GM18517 (cell line): Measurements from ENCODE around the gene SLU7.
"Not testable (repeated sequence)": the region's sequence is repeated elsewhere in the genome, so short reads cannot be mapped to it uniquely, and the experiment has no call there.

Experiments
- ATAC-seq: cut with Tn5 transposase; IDR thresholded peaks from one replicate; pipeline ENCODE4 v1.9.1; 2021; ENCODE audit warnings: mild to moderate bottlenecking, moderate library complexity; ENCODE audit not compliant: unreplicated experiment

The SLU7 gene

DNA sequence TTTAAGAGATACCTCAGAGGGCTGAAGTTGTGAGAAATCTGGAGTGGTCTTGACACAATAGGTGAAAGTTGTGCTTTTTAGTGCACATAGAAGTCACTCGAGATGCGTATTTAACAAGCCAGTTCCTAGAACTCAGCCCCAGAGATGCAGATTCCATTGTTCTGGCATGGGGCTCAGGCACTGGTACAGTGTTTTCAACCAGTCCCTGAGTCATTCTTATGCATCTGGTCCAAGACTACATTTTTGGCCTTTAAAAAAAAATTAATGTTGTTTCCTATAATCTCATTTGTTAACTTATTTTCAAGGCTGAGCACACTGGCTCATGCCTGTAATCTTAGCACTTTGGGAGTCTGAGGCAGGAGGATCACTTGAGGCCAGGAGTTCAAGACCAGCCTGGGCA is 32.4 kb upstream of the SLU7 start:
- ATAC-seq = no peak

- ATAC-seq = peak; percentile 49
These were observed 31.5 kb upstream of the SLU7 start for GRCh38 chr5:160450164-160450932.

GRCh38 chr5:160449458-160449857 is 30.6 kb upstream of the SLU7 start:
- no peak for ATAC-seq

DNA sequence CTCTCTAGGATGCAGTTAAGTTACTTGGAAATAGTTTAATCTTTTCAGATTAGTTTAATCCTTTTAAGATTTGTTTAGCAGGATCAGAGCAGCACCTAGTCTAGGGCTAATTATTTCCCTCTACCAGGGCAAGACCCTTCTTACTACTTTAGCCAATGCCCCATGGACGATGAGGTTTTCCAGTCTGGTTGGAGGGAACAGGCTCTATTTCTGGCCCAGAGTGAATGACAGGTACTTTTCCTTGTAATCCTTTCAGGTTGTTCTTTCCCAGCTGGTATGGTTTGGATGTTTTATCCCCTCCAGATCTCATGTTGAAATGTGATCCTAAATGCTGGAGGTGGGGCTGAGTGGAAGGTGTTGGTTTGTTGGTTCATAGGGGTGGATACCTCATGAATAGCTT is 30.0 kb upstream of the SLU7 start:
- no peak for ATAC-seq

- ATAC-seq = no peak
These were observed 26.9 kb upstream of the SLU7 start for GRCh38 chr5:160445751-160446150.

DNA sequence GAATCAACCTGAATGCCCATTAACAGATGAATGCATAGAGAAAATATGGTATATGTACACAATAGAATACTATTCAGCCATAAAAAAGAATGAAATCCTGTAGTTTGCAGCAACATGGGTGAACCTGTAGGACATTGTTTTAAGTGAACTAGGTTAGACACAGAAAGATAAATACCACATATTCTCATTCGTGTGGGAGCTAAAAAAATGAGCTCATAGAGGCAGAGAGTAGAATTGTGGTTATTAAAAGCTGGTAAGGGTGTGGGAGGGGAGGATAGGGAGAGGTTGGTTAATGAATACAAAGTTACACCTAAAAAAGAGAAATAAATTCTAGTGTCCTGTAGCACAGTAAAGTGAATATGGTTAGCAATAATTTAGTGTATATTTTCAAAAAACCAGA is 26.3 kb upstream of the SLU7 start:
- peak; percentile 51 for ATAC-seq

DNA sequence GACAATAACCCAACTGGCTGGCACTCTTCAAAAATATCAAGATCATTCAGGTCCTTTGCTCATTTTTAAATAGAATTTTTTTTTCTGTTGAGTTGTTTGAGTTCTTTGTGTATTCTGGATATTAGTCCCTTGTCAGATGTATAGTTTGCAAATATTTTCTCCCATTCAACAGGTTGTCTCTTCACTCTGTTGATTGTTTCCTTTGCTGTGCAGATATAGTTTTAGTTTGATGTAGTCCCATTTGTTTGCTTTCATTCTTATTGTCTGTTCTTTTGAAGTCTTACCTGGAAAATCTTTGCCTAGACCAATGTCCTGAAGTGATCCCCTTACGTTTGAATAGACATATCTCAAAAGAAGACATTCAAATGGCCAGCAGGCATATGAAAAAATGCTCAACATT is 25.5 kb upstream of the SLU7 start:
- ATAC-seq = no peak

GRCh38 chr5:160442824-160443431 is 24.0 kb upstream of the SLU7 start:
- no peak for ATAC-seq

GRCh38 chr5:160441311-160441781 is 22.5 kb upstream of the SLU7 start:
- ATAC-seq = no peak

DNA sequence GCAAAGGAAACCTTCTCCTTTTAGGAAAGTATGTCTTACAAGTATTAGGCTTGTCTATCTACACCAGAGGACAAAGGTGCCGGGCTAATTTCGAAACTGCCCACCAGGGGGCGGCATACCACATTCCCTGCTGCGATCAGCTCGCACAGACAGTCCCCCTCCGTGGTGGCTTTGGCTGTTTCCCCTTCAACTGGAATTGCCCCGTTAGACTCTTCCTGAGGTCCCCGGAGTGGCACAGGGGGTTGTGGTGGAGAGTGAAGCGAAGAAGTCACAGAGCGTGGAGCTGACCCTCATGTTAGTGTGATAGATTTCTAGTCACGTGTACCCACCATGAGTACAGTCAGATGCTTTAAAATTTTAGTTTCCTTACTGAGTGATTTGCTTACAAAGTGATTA is 20.3 kb upstream of the SLU7 start:
- peak; percentile 63 for ATAC-seq

- peak; percentile 36 for ATAC-seq
These were observed 19.7 kb upstream of the SLU7 start for GRCh38 chr5:160438316-160439204.

DNA sequence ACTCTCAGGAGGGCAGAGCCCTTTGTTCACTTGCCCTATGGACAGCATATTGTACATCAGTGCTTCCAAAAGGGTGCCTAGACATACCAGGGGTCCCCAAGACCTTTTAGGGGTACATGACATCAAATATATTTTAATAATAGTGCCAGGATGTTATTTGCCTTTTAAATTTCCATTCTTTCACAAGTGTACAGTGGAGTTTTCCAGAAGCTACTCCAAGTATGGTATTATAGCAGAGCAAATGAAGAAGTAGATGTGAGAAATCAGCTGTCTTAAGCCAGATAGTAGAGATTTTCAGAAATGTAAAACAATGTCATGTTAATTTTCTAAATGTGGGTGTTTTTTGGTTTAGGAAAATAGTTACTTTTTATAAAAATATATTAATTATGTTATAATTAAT is 18.4 kb upstream of the SLU7 start:
- no peak for ATAC-seq

DNA sequence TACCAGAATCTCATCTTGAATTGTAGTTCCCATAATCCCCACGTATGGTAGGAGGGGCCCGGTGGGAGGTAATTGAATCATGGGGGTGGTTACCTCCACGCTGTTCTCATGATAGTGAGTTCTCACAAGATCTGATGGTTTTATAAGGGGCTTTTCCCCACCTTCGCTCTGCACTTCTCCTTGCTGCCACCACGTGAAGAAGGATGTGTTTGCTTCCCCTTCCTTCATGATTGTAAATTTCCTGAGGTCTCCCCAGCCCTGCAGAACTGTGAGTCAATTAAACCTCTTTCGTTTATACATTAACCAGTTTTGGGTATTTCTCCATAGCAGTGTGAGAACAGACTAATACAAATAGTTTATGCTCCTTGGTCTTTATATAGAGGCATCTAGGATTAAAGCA is 17.8 kb upstream of the SLU7 start:
- ATAC-seq = not testable (repeated sequence)

- no peak for ATAC-seq
These were observed 17.1 kb upstream of the SLU7 start for GRCh38 chr5:160436017-160436416.

GRCh38 chr5:160435532-160435931 is 16.7 kb upstream of the SLU7 start:
- no peak for ATAC-seq

DNA sequence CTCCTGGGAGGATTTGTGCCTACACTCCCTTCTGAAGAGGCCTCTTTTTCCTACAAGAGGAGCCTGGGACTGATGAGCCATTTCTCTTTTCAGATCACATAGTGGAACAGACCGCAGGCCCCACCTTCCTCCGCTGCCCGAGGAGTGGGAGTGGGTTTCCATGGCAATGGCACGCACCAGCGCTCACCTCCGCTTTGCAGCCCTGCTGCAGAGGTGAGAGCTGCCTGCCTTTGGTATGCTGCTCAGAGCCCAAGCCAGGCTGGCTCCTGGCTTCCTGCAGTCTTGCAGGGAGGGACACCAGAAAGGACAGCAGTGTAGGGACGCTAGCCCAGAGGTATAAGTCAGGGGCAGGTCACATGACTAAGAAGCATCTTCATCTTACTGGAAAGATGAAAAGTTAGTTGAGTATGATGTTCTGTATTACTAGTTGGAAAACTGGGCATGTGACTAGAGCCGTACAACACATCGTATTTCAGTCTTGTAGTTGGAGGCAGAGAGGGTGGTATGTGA is 15.2 kb upstream of the SLU7 start:
- peak; percentile 69 for ATAC-seq

DNA sequence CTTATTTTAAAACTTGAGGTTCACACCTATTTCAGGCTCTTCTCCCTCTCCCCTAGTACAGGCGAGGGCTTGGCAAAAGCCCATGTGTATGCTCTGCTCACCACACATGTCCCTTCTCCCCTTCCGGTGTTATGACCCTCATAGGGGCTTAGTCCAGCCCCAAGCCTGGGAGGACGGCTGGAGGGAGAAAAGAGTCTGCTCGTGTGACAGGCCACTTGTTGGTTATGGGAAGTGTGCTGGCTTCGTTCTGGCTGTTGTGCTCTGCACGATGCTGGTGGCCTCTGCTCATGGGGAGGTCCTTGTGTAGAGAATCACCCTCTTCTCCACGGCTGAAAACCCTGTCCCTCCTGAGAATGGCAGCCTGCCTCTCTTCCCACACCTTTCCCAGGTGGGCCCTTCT is 13.9 kb upstream of the SLU7 start:
- no peak for ATAC-seq

GRCh38 chr5:160432196-160432595 is 13.3 kb upstream of the SLU7 start:
- ATAC-seq = peak; percentile 32

DNA sequence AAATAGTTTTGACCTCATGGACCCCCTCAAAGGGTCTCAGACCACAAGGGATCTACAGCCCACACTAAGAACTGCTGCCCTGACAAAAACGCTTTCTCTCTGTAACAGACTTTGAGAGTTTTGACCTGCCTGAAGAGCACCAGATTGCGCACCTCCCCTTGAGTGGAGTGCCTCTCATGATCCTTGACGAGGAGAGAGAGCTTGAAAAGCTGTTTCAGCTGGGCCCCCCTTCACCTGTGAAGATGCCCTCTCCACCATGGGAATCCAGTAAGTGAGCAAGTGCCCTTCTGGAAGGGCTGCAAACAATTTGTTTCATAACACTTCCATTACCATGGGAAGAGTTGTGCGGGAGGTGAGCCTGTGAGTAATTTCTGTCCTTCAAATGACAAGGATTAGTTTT is 8.7 kb upstream of the SLU7 start:
- ATAC-seq = no peak

- ATAC-seq = no peak
These were observed 4.2 kb upstream of the SLU7 start for GRCh38 chr5:160423099-160423498.

- peak; percentile 60 for ATAC-seq
These were observed 2.9 kb upstream of the SLU7 start, which contains the start of gene PTTG1 for GRCh38 chr5:160421625-160422258. TSS of gene PTTG1 (plus strand) at chr5:160421855. CDS start at chr5:160422313, 458 bp downstream.
